Measurements from ENCODE around the gene EVC. TPM values are rescaled to one million over a fixed set of nuclear protein-coding genes. Genes with fewer than 3 reads are reported as not detected.

The EVC gene
- total and polyA plus RNA-seq, 2 of the 8 experiments (the other 6 are each of a cell fraction or from before 2014, with no cell fraction given): 2.6 to 9.8 TPM

GRCh38 chr4:5752376-5753184, 41.6 kb downstream of the EVC start (continued):
- TF ChIP-seq TBP (IDR thresholded peaks at IDR 0.05; ENCODE audit: low read depth, low read length) (0 out of 2 replicates have a peak, but pooled peaks have one; percentile 17), TAF1 (IDR thresholded peaks at IDR 0.05; ENCODE audit: low read depth, low read length) (peak; percentile 56; the same call in 1 of the 2 replicates), SIN3A (conservative IDR thresholded peaks at IDR 0.05 in 1 of 2, IDR thresholded peaks at IDR 0.05 in 1 of 2; ENCODE audit: low read depth in 1 of 2, low read length in 2 of 2) (no peak), RFX5 (IDR thresholded peaks at IDR 0.05; ENCODE audit: borderline replicate concordance, low read depth, low read length) (no peak), KDM5A (IDR thresholded peaks at IDR 0.05; ENCODE audit: low read length) (no peak), HDAC6 (IDR thresholded peaks at IDR 0.05; ENCODE audit: low read depth, low read length) (no peak), ZNF274 (IDR thresholded peaks at IDR 0.05; ENCODE audit: borderline replicate concordance, extremely low read depth, low read length) (no peak), TEAD4 (IDR thresholded peaks at IDR 0.05; ENCODE audit: low read depth, low read length) (no peak), FOSL1 (IDR thresholded peaks at IDR 0.05; ENCODE audit: insufficient read depth, low read depth, low read length) (no peak), CTCF (IDR thresholded peaks at IDR 0.05; ENCODE audit: control extremely low read depth in 1 of 3, insufficient read depth in 1 of 3, low read depth in 1 of 3, low read length in 3 of 3) (peak in 1 of 3 experiments; percentile 17; a peak in 1 of 4 replicates), EP300 (IDR thresholded peaks at IDR 0.05; ENCODE audit: borderline replicate concordance in 1 of 2, low read depth in 2 of 2, low read length in 2 of 2) (no peak), BCL11A (IDR thresholded peaks at IDR 0.05; ENCODE audit: low read depth in 2 of 2, low read length in 2 of 2) (no peak), JUN (IDR thresholded peaks at IDR 0.05; ENCODE audit: low read depth, low read length) (no peak)

Measured in H1 (cell line).